ENCODE data around the gene C1orf141.
A peak's percentile ranks its signal among the peaks of the same experiment; 100 is the strongest.
"Not testable (repeated sequence)": the region's sequence is repeated elsewhere in the genome, so short reads cannot be mapped to it uniquely, and the experiment has no call there.

C1orf141 gene

GRCh38 chr1:67084765-67085318 is 49.9 kb downstream of the C1orf141 start:
- no peak for DNase-seq

GRCh38 chr1:67078291-67078690 is 56.5 kb downstream of the C1orf141 start:
- no peak for DNase-seq

DNA sequence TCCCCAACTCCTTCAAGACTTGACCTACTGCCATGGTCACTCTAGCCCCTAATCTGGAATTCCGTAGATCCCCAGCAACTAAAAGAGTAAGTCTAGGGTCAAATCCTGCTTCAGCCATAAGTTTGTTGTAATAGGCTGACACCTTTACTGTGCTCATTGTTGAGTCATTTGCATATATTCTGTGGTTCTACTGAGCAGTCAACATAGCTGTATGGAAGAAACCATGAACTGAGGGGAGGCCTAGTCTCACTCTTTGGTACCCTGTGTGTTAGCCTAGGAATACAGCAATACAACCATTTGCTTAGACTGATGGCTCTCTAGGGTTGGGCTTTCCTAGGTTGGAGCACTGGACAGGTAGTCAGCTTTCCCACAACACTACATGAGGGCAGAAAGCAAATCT is 57.2 kb downstream of the C1orf141 start:
- no peak for DNase-seq

DNA sequence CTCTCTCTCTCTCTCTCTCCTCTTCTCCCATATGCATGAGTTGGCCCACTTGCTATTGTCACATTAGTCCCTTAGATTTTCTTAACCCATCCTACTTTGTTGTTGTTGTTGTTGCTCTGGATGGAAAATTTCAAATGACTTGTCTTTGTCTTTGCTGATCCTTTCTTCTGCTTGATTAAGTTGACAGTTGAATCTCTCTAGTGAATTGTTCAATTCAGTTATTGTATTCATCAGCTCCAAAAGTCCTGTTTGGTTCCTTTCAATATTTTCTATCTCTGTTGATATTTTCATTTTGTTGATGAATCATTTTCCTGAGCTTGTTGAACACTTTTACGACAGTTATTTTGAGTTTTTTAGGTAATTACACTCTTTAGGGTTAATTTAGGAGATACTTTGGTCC is 62.0 kb downstream of the C1orf141 start:
- no peak for DNase-seq

DNA sequence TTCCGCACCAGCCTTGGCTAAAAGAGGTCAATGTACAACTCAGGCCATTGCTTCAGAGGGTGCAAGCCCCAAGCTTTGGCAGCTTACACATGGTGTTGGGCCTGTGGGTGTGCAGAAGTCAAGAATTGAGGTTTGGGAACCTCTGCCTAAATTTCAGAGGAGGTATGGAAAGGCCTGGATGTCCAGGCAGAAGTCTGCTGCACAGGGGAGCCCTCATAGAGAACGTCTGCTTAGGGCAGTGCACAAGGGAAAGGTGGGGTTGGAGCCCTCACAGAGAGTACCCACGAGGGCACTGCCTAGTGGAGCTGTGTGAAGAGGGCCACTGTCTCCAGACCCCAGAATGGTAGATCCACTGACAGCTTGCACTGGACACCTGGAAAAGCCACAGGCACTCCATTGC is 67.1 kb downstream of the C1orf141 start:
- DNase-seq: not testable (repeated sequence)

DNA sequence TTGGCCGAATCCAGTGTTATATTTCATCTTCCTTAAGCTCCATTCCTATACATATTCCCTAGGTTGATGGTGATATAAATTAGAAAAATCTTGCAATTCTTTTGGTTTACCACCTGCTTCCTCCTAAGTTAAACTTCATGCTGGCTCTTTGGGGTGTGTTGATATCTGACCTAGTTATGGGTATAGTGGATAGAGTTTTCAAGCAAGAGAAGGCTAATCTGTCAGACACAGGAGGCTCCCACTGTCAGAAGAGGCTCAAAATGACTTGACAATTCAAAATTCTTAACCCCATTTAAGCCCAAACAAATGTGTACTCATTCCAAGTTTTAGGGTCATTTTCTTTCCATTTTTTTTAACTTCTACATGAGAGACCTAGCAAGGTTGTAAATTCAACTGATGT is 72.4 kb downstream of the C1orf141 start:
- no peak for DNase-seq

GRCh38 chr1:67061266-67061665 is 73.5 kb downstream of the C1orf141 start:
- DNase-seq: no peak

DNA sequence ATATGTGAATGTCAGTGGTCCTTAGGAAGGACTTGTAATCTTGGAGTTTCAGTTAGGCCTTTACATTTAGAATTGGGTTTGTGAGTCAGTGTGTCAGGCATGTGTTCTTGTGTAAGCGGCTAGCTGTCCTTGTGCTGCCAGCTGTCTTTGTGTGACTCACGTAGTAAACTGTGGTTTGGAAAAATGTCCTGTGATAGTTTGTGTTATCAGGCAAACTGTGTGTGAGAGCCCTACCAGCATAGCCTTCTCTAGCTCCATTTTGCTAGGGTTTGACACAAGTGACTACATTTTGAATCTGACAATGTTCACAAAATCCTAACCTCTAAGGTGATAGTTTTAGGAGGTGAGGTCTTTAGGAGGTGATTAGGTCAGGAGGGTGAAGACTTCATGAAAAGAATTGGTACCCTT is 74.0 kb downstream of the C1orf141 start:
- peak; percentile 13 for DNase-seq

DNA sequence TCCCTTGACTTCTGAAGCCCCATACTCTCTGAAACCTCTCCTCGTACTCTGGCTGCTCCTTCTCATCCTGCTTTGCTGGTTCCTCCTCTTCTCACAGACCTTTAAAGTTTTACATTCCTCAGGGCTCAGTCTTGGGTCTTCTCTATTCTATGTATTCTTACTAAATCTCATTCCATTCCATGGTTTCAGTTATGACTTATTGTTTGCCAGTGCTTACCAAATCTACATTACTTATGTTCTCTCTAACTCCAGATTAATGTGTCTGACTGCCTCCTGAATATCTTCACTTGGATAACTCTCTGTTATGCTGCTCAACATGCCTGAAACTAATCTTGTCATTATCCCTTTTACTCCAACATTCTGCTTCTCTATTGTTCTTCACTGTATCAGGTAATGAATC is 75.4 kb downstream of the C1orf141 start:
- no peak for DNase-seq

DNA sequence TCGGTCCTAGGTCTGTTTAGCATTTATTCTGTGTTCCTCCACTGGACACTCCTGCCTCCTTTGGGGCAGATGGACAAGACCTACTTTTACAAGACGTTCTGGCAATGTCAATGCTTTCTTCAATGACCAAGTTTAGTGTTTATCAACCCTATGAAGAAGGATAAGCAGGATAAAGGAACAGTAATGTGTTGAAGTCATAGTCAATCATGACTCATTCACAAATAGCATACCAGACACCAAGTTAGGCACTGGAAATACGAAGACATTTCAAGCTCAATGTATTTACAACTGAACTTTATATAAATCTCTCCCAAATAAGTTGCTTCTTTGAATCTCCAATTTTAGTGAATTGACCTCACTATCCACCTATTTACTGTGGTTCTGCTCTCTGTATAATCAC is 76.0 kb downstream of the C1orf141 start:
- no peak for DNase-seq

DNA sequence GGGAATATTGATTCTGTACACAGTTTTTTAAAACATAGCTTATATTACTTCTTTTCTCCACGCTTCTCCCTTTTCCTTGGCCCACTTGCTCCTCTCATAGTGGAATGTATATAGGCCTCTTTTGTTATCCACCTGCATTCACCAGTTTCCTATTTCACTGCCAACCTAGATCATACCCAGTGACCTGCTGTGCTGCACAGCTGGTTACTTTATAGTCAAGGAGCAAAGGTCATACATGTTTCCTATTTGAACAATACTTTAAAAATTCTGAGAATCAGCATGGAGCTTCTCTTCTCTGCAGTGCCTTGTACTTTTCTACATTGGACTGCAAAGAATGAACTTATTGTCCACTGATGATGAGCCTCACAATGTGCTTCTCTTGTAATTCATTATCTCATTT is 76.5 kb downstream of the C1orf141 start:
- no peak for DNase-seq

GRCh38 chr1:67053785-67054772 is 80.7 kb downstream of the C1orf141 start, which contains the start of gene SLC35D1:
Gene SLC35D1 (minus strand): TSS chr1:67054148. CDS start chr1:67054013, 135 bp downstream.
- peak; percentile 80 for DNase-seq

GRCh38 chr1:67053535-67053784 is 81.3 kb downstream of the C1orf141 start:
- DNase-seq: peak; percentile 52

DNA sequence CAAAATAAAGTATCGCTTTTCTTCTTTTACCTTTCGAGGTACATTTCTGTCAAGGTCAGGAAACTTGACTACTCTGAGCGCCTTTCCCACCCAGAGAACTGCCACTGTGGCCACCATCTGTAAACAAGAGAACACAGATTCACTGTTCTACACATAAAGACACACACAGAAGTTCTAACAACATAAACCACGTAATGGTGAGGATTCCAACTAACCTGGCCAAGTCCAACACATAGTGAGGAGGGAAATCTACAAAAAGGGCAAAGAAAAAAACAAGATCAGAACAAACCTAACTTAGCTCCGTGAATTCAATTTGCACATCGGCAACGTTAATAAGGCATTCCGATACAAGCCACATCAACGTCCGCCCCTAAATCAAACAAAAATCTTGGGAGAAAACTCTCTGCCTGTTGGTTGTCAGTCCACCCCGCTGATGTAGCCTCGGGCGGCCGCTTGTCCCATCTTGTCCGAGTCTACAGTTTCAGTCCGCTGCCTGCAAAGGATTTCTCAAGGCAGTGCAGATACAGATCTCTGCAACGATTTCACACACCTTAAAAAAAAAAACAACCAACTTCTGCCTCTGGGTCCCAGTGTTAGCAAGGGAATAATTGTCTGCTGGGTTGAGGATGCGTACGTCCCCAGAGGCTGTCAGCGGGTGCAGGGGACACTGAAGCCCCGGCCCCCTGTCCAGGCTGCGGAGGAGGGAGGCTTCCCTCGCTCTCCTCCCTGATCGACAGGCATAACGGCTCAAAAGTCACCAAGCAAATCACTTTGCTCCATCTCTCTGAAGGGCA is 81.8 kb downstream of the C1orf141 start:
- peak; percentile 58 for DNase-seq

- no peak for DNase-seq
Measured at GRCh38 chr1:67051196-67051595, 83.6 kb downstream of the C1orf141 start.

DNA sequence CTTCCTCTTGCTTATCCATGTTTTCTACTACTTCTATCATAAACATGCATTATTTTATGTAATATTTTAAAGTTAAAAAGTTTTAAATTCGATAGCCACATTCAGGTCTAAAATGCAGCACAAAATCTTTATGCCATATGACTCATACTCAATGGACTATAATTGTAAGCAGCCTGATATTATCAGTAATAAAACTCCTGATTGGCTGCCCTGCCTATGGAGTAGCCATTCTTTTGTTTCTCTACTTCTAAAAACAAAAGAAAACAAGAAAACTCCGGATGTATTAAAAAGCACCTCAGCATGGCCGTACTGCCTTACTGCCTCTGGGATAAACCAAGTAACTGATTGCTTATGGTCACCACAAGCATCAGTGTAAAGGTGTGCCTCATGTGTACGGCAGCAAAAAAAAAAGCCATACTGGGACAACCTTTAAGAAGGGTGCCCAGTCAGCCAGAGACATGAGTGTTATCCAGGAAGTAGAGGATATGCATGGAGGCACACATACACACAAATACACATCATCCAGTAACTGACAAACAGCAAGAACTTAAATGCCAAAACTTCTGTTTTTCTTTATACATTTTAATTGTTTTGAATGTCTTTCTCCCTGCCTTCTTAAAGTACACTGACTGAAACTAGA is 90.0 kb downstream of the C1orf141 start:
- DNase-seq: no peak

- no peak for DNase-seq
Measured at GRCh38 chr1:67043366-67043765, 91.4 kb downstream of the C1orf141 start.

Data from hematopoietic multipotent progenitor cell treated with erythropoietin and hydrocortisone succinate and interleukin-3 and kit ligand, for 6 days (in vitro differentiated cells).